Astrocyte of the cerebellum (primary cell): ENCODE measurements around the gene CNST.
A peak's percentile ranks its signal among the peaks of the same experiment; 100 is the strongest.

Experiments
- DNase-seq: peaks from one replicate; pipeline ENCODE4 v3.0.0-alpha.2; 2011; ENCODE audit warnings: low read depth
- H3K4me3 ChIP-seq: 2 replicates; pipeline ENCODE4 v1.5.1; 2011; ENCODE audit warnings: mild to moderate bottlenecking, low read depth, low read length, moderate library complexity
- in situ Hi-C: cut with HindIII; loops from 2 replicates; pipeline ENCODE4 v1.10.0; 2017; ENCODE audit warnings: low sequenced_read_pairs
- TF ChIP-seq, protein P1 (sequence below): IDR thresholded peaks from 2 replicates; pipeline ENCODE4 v1.5.1; 2012; ENCODE audit warnings: low read length, low read depth, moderate library complexity, mild to moderate bottlenecking; ENCODE audit errors: missing control alignments

The CNST gene

DNA sequence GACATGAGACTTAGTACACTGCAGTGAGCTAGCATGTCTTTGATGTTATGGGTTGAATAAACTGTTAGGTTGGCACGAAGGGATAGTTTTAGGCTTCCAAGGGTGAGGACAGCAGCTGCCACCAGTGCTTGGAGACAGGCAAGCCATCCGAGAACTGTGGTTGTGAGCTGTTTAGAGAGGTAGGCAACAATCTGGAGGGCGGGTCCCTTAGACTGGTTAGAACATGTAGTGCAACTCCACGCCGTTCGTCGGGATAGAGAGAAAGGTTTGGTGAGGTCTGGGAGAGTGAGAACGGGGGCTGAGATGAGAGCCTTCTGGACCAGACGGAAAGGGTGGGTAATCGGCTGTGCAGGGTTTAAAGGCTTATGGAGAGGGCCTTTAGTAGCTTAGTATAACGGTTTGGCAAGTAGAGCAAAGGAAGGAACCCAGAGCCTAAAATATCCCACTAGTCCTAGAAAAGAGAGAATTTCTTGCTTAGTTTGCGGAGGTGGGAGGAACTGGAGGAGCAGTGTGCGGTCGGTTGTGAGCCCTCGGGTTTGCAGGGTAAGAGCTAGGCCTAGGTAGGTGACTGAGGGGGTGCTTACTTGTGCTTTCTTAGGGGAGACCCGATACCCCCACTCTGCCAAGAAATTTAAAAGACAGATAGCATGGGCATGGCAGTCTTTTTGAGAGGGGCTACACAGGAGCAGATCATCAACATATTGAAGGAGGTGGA is 72.8 kb downstream of the CNST start:
- no peak overlapping the region for H3K4me3 ChIP-seq
- in situ Hi-C loops = no loop called here
- TF ChIP-seq, protein P1, sequence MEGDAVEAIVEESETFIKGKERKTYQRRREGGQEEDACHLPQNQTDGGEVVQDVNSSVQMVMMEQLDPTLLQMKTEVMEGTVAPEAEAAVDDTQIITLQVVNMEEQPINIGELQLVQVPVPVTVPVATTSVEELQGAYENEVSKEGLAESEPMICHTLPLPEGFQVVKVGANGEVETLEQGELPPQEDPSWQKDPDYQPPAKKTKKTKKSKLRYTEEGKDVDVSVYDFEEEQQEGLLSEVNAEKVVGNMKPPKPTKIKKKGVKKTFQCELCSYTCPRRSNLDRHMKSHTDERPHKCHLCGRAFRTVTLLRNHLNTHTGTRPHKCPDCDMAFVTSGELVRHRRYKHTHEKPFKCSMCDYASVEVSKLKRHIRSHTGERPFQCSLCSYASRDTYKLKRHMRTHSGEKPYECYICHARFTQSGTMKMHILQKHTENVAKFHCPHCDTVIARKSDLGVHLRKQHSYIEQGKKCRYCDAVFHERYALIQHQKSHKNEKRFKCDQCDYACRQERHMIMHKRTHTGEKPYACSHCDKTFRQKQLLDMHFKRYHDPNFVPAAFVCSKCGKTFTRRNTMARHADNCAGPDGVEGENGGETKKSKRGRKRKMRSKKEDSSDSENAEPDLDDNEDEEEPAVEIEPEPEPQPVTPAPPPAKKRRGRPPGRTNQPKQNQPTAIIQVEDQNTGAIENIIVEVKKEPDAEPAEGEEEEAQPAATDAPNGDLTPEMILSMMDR = no peak
- no peak for DNase-seq

DNA sequence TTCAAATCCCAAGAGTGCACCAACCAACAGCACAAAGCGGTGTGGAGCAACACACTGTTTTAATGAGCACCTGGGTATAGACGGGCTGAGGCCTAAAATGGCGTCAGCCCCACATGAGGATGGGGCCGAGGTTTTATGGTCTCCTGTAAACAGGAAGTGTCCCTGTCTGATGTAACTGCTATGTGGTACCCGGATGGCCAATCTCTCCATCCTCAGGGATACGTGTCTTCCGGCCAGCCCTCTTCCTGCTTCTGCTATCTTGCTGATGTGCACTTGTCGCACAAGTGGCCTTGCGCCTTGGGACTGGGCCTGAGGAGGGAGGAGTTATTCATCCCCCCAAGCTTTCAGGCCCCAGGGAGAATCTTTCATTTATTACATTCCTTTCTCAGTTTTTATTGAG is 73.5 kb downstream of the CNST start:
- in situ Hi-C loops = no loop called here
- TF ChIP-seq, protein P1 = no peak
- no peak overlapping the region for H3K4me3 ChIP-seq
- no peak for DNase-seq

DNA sequence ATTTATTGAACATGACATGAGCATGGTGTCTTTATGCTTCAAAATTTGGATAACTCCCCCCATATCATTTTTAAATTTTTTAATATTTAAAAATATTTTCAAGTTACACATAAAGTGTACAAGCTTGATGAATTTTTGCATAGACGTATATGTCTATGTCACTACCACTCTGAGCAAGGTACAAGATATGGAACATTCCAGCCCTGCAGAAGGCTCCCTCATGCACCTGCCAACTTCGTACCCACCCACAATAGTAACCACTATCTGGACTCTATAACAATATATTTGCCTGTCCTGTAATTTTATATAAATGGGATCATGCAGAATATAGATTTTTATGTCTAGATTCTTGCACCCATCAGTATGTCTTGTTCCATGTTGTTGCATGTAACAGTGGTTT is 74.5 kb downstream of the CNST start:
- TF ChIP-seq, protein P1 = no peak
- in situ Hi-C loops = no loop called here
- no peak for DNase-seq
- H3K4me3 ChIP-seq = no peak overlapping the region

DNA sequence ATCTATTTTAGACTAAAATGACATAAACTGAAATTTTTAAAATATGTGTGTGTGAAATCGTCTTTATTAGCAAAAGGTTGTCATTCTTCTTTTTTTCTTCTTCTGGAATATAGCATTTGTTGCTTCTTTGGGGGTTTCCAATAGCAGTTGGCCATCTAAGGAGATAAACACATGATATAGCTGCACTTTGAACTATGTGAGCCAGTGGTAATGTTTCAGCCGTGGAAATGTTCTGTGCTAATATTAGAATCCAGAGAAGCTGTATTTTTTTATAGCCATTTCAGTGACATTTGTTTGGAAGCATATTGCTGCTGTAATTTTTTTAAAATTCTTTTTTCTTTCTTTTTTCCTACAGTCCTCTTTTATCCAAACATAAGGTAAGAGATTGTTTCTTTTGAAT is 75.1 kb downstream of the CNST start:
- TF ChIP-seq, protein P1 = no peak
- in situ Hi-C loops = no loop called here
- DNase-seq = no peak
- no peak overlapping the region for H3K4me3 ChIP-seq

DNA sequence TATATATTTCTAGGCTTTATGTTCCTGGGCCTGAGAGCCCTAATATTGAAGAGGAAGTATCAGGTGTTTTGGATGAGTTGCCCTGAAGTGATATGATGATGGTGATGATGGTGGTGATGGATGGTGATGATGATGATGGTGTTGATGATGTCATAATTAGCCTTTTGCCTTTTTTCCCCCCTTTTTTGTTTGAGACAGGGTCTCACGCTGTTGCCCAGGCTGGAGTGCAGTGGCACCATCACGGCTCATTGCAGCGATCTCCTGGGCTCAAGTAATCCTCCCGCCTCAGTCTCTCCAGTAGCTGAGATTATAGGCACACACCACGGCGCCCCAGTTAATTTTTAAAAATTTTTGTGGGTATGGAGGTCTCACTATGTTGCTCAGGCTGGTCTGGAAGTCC is 76.5 kb downstream of the CNST start:
- TF ChIP-seq, protein P1 = no peak
- H3K4me3 ChIP-seq = no peak overlapping the region
- in situ Hi-C loops = no loop called here
- DNase-seq = no peak

DNA sequence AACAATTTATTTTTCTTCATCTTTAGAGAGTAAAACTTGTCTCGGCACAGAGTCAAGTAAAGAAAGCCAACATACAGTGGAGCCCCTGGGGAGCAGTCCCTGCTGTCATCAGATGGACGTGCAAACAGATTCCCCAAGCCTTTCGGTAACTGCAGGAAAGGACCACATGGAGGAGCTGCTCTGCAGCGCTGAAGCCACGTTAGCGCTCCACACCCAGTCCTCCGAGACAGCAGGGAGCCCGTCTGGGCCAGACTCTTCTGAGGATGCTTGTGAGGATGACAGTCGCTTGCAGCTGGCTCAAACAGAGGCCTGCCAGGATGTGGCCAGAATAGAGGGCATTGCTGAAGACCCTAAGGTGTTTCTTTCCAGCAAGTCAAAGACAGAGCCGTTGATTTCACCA is 80.9 kb downstream of the CNST start:
- DNase-seq = peak; percentile 12
- in situ Hi-C loops = no loop called here

More for the DNA sequence above, 80.9 kb downstream of the CNST start:
- no peak overlapping the region for H3K4me3 ChIP-seq
- TF ChIP-seq, protein P1 = peak; percentile 71
